ENCODE measurements around the gene ATAD3A. TPM values are rescaled to one million over a fixed set of nuclear protein-coding genes. Genes with fewer than 3 reads are reported as not detected.
"Not testable (repeated sequence)": the region's sequence is repeated elsewhere in the genome, so short reads cannot be mapped to it uniquely, and the experiment has no call there.

ATAD3A gene
- 10 to 100 TPM; 15.8 to 20.8 TPM for total RNA-seq

DNA sequence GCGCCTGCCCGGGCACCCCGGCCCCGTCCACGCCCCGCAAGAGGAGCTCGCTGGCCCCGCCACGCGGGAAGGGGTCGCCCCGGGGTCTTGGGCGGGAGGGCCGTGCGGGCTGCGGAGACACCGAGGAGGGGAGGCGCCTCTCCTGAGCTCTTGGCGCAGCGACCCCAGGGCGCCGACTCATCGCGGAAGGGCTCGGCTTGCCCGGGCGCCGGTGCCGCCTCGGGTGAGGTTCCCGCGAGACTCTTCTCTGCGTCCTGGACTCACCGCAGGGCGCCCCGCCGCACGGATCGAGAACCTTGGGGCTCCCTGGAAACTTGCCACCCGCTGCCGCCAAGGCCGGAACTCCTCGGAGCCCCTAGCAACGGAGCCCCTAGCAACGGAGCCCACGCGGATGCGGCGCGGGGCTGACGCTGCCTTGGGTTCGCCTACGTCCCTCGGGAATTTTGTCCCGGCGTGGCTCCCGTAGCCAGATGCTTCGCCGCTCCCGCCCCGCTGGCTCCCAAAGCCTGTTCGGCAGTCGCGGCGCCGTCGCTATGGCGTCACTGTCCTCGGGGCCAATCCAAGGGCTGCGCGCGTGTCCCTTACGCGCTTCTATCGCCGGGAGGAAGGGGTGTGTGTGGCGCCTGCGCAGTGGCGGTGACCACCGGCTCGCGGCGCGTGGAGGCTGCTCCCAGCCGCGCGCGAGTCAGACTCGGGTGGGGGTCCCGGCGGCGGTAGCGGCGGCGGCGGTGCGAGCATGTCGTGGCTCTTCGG, at the start of gene ATAD3A:
Gene ATAD3A (plus strand): TSS at position 630 of the 753 bp plus-strand sequence. CDS start 107 bp downstream, at position 737.
- peaks cover 17% of the 10 kb centered on the region for H3K4me1 ChIP-seq
- H3K27ac ChIP-seq: peak within 1 kb of the TSS; percentile 49 to 97 (median 88)
- H3K4me3 ChIP-seq: peak within 1 kb of the TSS; percentile 25 to 50
- peak in 2 of 3 donors; percentile 71 to 74 for TF ChIP-seq POLR2A (IDR thresholded peaks at IDR 0.05)
- TF ChIP-seq, protein P1, sequence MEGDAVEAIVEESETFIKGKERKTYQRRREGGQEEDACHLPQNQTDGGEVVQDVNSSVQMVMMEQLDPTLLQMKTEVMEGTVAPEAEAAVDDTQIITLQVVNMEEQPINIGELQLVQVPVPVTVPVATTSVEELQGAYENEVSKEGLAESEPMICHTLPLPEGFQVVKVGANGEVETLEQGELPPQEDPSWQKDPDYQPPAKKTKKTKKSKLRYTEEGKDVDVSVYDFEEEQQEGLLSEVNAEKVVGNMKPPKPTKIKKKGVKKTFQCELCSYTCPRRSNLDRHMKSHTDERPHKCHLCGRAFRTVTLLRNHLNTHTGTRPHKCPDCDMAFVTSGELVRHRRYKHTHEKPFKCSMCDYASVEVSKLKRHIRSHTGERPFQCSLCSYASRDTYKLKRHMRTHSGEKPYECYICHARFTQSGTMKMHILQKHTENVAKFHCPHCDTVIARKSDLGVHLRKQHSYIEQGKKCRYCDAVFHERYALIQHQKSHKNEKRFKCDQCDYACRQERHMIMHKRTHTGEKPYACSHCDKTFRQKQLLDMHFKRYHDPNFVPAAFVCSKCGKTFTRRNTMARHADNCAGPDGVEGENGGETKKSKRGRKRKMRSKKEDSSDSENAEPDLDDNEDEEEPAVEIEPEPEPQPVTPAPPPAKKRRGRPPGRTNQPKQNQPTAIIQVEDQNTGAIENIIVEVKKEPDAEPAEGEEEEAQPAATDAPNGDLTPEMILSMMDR (IDR thresholded peaks at IDR 0.05): peak in 2 of 7 experiments; percentile 29 to 34
- WGBS, 2 donors: 0% methylated on average over 28 to 97 of the region's 99 CpGs
- no peaks in the 10 kb centered on the region for H3K9me3 ChIP-seq
- DNase-seq (peak; percentile 98 to 99 (median 98)), ATAC-seq (peak; percentile 97)
- intact Hi-C loops (cut with DNase I): no loop called here
- H3K36me3 ChIP-seq (replicated peaks in 1 of 2; ENCODE audit: insufficient read depth in 1 of 2, low read depth in 2 of 2): no peaks in the 10 kb centered on the region
- no peaks in the 10 kb centered on the region for H3K27me3 ChIP-seq

DNA sequence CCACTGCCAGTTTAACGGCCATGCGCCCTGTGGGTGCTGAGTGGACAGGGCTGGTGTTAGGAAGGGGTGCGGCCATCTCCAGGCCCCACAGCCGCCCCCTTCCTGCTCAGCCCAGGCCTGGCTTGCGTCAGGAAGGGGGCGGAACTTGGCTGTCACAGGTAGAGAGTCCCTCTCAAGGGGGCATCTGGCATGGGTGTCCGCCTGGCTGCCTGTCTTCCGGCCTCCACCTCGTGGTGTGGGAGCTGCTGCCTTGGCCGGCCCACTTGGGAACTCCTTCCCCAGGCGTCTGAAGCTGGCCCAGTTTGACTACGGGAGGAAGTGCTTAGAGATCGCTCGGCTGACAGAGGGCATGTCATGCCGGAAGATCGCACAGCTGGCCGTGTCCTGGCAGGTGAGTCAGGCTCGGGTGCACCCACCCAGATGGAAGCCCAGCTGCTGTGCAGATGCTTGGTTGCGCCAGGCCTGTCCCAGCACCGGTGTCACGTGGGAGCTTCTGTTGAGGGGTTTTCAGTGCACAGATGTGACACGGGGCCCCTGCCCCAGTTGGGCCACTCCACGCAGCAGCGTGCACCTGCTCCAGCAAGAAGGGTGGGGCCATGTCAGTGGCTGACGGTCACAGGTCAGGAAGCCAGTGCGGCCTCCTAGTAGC, 49.5 kb upstream of the ATAD3A start:
- ATAC-seq (peak; percentile 86), DNase-seq (peak; percentile 60 to 84 (median 76))
- Histone ChIP-seq H3K27ac (peak overlapping the region; percentile 32 to 80 (median 68)), H3K4me1 (peaks cover 8% of the 10 kb centered on the region), H3K4me3 (peak overlapping the region in 1 of 2 donors; percentile 16), H3K9me3 (no peaks in the 10 kb centered on the region), H3K27me3 (no peaks in the 10 kb centered on the region), H3K36me3 (replicated peaks in 1 of 2; ENCODE audit: insufficient read depth in 1 of 2, low read depth in 2 of 2) (no peaks in the 10 kb centered on the region)
- intact Hi-C loops (cut with DNase I): no loop called here
- 35 to 52% methylated on average over 7 to 17 of the region's 26 CpGs for WGBS, 2 donors
- TF ChIP-seq, protein P1 (IDR thresholded peaks at IDR 0.05): no peak
- peak in 2 of 3 donors; percentile 38 to 44 for TF ChIP-seq POLR2A (IDR thresholded peaks at IDR 0.05)

DNA sequence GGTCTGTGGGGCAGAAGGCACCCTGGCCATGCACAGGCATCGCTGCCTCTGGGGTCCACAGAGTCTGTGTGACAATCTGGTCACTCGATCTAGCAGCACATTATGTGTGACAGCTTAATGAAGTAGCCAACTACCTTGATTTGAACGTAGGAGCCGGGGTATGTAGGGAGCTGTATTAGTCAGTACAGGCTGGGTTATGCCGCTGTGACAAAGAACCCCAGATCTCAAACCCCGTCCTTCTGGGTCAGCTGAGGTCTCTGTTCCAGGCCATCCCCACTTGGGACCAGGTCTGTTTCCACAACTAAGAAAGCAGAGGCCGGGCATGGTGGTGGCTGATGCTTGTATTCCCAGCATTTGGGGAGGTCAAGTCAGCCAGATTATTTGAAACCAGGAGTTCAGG, 48.6 kb upstream of the ATAD3A start:
- H3K9me3 ChIP-seq: no peaks in the 10 kb centered on the region
- H3K36me3 ChIP-seq (replicated peaks in 1 of 2; ENCODE audit: insufficient read depth in 1 of 2, low read depth in 2 of 2): no peaks in the 10 kb centered on the region
- no peak for TF ChIP-seq POLR2A (IDR thresholded peaks at IDR 0.05)
- TF ChIP-seq, protein P1 (IDR thresholded peaks at IDR 0.05): no peak
- no peak for DNase-seq
- intact Hi-C loops (cut with DNase I): no loop called here
- no peak overlapping the region for H3K4me3 ChIP-seq
- peaks cover 8% of the 10 kb centered on the region for H3K4me1 ChIP-seq
- 91 to 95% methylated on average over 6 to 7 of the region's 7 CpGs for WGBS, 2 donors
- H3K27ac ChIP-seq: peak overlapping the region; percentile 32 to 80 (median 68)
- H3K27me3 ChIP-seq: no peaks in the 10 kb centered on the region
- ATAC-seq: no peak

DNA sequence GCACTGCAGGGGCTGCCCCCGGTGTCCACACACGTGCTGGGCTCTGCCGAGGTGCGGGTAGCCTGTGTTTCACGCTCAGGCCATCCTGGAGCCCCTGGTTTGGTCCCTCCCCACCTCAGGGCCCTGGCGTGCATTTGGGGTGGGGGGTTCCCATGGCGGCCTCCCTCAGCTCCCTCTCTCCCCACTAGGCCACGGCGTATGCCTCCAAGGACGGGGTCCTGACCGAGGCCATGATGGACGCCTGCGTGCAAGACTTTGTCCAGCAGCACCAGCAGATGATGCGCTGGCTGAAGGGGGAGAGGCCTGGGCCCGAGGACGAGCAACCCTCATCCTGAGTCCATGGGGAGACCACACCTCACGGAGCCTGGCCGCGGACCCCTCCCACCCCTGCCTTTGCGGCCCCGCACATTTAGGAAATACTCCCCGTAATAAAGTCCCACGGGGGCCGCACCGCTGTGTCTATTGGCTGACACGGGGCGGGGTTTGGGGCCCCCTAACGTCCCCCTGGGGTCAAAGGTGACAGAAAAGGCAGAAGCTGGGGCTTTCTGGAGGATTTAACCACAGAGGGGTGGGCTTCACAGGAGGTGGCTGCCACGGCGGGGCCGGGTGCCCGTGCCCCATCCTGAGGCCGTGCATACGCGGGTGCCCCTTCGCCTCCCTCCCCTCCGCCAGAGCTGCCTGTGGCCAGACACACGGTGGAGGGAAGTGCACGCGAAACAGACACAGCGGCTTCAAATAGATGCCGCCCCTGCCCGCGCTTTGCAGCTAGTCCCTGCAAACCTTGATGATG, 43.6 kb upstream of the ATAD3A start:
- ATAC-seq; H3K4me3 ChIP-seq; H3K27ac ChIP-seq; H3K27me3 ChIP-seq; DNase-seq; intact Hi-C loops (cut with DNase I); H3K9me3 ChIP-seq; H3K36me3 ChIP-seq (replicated peaks in 1 of 2; ENCODE audit: insufficient read depth in 1 of 2, low read depth in 2 of 2): not testable (repeated sequence)
- H3K4me1 ChIP-seq: peaks cover 18% of the 10 kb centered on the region
- 73 to 79% methylated on average over 2 to 27 of the region's 44 CpGs for WGBS, 2 donors
